Sigmoid colon (tissue), 4 donors: ENCODE results near the gene LITAFD.

Source experiments
- POLR2A ChIP-seq, 2 donors: fragments of 450-650 bp; IDR thresholded peaks; one replicate each; pipeline ENCODE4 v1.6.1; 2016; ENCODE audit warnings: antibody characterized with exemption in 2 of 2, mild to moderate bottlenecking in 2 of 2, moderate library complexity in 2 of 2
- POLR2AphosphoS5 ChIP-seq, 4 donors: sonication (generic); formaldehyde crosslinking; IDR thresholded peaks; one replicate each; pipeline ENCODE4 v1.6.1; 2017; ENCODE audit warnings: antibody characterized with exemption in 4 of 4
- TF ChIP-seq, protein P1 (sequence below), 4 experiments: fragments of 450-650 bp in 3 of 4; fragments of 200-600 bp in 1 of 4; IDR thresholded peaks; one replicate each; pipeline ENCODE4 v1.5.1; 2016 to 2019; ENCODE audit warnings: antibody characterized with exemption in 4 of 4, mild to moderate bottlenecking in 3 of 4, moderate library complexity in 2 of 4

DNA sequence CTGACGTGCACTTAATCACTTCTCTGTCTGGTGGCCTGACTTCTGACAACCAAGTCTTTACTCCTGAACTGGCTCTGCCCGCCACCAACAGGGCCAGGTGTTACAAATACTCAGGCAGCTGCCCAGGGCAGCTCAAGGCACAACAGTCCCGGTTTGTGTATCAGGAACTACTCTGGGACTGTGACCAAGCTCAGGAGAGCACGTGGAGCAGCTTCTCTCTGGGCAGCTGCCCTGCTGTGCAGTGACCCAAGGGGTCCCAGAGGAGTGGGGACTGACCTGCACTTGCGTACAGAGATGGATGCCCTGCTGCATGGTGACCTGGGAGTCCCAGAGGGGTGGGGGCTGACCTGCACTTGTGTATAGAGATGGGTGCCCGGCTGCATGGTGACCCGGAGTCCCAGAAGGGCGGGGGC, 21.9 kb downstream of the LITAFD start:
- TF ChIP-seq, protein P1, sequence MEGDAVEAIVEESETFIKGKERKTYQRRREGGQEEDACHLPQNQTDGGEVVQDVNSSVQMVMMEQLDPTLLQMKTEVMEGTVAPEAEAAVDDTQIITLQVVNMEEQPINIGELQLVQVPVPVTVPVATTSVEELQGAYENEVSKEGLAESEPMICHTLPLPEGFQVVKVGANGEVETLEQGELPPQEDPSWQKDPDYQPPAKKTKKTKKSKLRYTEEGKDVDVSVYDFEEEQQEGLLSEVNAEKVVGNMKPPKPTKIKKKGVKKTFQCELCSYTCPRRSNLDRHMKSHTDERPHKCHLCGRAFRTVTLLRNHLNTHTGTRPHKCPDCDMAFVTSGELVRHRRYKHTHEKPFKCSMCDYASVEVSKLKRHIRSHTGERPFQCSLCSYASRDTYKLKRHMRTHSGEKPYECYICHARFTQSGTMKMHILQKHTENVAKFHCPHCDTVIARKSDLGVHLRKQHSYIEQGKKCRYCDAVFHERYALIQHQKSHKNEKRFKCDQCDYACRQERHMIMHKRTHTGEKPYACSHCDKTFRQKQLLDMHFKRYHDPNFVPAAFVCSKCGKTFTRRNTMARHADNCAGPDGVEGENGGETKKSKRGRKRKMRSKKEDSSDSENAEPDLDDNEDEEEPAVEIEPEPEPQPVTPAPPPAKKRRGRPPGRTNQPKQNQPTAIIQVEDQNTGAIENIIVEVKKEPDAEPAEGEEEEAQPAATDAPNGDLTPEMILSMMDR (IDR thresholded peaks at IDR 0.05): no peak
- TF ChIP-seq POLR2AphosphoS5 (IDR thresholded peaks at IDR 0.05): no peak
- TF ChIP-seq POLR2A (IDR thresholded peaks at IDR 0.05): no peak
